NCI-H1694 (cell line): ENCODE measurements around the gene NCF4.

ENCODE experiments used
- DNase-seq: peaks from one replicate; lab custom pipeline; 2025; lab: John Stamatoyannopoulos, UW

The NCF4 gene

DNA sequence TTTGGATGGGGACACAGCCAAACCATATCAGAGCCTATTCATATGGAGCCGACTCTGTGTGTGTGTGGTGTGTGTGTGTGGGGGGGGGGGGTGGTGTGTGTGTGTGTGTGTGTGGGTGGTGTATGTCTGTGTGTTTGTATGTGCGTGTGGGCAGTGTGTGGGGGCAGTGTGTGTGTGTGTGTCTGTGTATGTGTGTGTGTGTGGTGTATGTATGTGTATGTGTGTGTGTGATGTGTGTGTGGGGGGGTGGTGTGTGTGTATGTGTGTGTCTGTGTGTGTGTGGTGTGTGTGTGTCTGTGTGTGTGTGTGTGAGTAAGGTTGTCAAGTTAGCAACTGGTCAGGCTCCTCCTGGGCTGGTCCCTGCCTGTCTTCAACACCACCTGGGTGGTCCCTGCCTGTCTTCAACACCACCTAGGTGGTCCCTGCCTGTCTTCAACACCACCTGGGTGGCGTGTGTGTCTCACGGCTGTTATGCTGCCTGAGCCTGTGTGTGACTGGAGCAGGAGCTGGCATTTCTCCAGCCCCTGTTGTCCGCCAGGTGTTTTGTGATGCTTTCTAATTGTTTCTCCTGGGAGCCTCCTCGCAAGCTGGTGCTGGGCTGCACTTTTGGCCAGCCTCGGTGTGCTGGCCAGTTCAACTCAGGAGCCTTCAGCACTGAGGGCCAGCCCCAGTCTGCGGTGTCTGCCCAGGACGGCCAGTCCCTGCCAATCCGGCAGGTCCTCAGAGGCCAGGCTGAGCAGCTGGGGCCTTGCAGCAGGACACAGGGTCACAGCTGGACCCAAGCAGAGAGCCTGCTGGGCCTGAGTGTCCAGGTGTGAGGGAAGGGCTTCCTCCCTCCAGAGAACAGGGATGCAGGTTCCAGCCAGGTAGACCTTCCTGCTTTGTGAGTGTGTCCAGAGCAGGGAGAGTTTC is 22.4 kb upstream of the NCF4 start:
- DNase-seq = no peak

DNA sequence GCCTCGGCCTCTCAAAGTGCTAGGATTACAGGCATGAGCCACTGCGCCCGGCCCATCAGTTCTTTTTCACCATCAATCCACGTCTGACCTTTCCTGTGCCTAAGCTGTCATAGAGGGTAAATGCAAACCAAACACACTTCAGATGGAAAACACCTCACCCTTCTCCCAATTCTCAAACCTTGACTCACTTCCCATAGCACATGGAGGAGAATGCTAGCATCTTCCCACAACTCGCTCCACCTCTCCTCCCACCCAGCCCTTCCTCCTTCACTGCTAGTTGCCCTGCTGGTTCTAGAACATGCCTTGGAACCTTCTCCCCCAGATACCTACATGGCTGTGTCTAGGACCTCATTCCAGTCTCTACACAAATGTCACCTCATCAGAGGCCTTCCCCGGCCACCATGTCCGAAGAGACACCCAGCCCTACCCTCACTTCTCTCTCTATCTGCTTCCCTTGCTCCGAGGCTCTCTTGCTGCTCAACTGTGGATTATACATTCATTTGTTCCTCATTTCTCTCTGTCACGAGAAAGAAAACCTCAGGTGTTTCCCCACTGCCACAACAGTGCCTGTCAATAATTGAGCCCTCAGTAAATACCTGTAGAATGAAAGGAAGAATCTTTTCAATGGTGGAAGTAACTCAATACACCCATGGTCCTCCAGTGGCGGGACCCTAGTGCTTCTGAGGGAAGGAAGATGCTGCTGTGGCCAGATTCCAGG is 21.3 kb upstream of the NCF4 start:
- no peak for DNase-seq

DNA sequence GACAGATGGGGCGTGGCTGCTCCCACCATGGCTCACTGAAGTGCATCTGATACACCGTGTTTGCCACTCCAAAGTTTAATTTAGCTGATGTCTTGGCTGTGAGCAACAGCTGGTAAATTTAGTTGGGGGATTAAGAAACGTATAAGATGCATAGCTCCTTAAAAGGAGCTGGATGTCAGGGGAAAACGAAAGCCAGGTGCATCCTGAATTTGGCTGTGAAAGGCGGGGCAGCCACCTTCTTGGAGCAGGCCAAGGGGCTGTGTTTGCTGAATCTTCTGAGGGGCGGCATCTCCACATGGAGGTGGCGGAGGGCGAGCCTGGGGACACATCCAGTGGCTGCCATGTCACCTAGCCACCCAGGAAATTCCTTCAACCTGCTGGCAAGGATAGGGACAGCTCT is 20.7 kb upstream of the NCF4 start:
- DNase-seq = no peak

DNA sequence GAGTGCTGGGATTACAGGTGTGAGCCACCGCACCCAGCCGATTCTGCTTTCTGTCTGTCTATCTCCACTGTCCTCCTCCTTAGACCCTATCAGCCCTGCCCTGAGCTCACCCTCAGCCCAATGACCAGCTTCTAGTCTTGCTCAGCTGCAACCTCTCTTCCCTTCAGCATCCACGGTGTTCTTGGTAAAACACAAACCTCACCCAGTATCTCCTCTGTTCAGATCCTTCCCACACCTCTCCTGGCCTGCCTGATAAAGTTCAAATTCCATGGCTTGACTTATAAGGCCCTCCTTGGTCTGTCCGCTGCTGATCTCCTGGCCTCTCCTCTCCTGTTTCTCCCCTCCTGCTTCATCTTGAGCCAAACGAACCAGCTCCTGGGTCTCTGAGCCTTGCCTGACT is 14.5 kb upstream of the NCF4 start:
- no peak for DNase-seq

DNA sequence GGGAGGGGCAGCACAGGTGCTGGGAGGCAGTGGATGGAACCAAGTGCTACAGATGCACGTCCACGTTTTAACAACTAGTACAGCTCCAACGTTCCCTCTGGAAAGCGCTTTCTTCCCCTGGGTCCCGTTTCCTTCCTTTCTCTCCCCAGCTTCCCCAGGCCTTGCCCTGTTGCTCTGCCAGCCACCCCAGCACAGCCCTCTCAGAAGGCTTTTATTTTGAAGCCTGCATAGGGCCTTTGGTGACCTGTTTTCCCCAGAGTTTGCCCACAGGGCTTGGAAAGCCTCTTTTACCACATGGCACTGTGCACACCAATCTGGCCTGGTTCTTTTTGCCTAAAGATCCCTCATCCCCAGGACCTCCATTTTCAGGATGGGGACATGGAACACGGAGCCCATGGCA is 13.9 kb upstream of the NCF4 start:
- DNase-seq = no peak

DNA sequence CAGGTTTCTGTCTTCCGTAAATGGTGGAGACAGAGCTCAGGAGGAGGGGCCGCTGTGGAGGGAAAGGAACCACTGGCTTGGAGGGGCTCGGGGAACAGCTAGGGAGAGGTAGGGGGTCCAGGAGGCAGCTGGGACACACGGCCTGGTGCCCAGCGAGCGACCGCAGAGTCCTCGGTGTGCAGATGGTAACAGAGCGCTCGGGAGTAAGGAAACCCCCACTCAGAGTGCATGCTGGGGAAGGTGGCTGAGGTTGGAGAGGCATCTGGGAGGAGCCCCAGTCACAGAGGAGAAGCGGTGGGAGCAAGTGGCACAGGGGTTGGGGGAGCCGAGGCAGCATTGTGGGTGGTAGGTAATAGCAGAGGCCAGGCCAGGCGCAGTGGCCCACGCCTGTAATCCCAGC is 10.8 kb upstream of the NCF4 start:
- no peak for DNase-seq

DNA sequence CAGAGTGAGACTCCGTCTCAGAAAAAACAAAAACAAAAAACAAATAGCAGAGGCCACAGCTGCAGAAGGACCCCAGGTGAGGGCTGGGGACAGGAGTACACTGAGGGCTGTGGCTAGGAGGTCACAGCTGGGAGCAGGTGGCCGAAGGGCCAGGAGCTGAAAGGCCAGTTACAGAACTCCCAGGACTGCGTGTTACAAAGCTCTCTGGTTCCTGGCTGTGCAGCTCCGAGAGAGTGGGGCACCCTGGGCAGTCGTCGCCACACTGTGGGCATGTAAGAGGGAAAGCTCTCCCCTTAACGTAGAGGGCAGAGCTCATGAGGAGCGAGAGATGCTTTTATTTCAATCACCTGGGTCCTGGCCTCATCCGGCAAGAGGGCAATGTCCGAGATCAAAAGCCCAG is 10.1 kb upstream of the NCF4 start:
- no peak for DNase-seq

DNA sequence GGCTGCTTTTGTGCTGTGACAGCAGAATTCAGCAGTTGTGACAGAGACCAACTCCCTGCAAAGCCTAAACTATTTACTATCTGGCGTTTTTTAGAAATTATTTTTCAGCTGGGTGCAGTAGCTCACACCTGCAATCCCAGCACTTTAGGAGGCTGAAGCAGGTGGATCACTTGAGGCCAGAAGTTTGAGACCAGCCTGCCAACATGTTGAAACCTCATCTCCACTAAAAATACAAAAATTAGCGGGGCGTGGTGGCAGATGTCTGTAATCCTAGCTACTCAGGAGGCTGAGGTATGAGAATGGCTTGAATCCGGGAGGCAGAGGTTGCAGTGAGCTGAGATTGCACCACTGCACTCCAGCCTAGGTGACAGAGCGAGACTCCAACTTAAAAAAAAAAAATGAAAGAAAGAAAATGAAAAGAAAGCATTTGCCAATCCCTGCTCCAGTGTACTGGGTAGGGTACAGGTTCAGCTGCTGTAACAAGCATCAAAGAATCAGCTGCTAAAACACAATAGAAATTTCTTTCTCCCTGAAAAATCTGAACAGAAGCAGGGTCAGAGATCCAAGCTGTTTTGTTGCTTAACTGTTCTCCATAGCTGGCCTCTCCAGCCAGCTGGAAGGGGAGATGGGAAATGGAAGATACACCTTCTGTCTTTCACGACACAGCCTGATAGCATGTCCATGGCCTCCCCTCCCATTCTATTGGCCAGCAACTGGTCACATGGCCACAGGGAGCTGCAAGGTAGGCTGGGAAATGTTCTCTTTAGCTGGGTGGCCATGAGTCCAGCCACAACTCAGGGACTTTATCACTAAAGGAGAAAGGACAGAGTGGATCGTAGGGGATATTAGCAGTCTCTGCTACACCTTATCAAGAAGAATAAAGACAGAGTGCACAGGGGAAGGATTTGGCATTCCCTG is 8.5 kb upstream of the NCF4 start:
- DNase-seq = no peak

DNA sequence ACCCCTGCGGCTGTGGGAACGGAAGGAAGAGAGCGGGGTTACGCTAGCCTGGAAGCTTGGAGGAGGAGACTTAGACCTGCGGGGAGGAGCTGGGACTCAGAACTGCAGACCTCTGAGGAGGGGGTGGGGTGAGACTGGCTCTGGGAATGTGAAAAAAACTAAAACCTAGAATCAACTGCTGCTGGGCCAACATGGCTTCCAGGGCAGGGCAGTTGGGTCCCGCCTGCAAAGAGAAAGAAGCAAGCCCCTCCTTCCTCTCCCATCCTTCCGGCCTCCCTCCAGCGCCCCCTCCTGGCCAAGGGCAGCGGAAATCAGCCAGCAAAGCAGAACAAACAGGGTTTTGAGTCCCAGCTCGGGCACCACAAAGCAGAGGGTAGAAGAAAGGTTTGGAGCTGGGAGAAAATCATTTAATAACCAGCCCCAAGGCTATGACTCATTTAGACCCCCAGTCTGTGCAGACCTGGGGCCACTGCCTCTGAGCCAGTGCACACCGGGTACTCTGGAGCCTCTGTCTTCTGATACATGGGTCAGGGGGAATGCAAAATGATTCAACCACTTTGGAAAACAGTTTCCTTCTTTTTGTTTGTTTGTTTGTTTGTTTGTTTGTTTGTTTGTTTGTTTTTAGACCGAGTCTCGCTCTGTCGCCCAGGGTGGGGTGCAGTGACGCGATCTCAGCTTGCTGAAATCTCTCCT is 7.3 kb upstream of the NCF4 start:
- peak; percentile 15 for DNase-seq

DNA sequence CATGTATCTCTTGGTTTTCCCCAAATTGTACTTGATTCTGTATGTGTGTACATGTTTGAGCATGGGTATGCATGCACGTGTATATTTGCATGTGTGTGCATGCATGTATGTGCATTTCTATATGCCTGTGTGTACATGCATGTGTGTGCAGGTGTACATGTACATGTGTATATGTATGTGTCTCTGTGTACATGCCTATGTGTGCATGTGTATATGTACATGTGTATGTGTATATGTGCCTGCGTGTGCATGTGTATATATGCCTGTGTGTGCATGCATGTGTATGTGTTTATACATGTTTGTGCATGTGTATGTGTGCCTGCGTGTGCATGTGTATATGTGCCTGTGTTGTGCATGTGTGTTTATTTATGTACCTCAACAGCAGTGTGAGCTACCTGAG is 5.3 kb upstream of the NCF4 start:
- no peak for DNase-seq

DNA sequence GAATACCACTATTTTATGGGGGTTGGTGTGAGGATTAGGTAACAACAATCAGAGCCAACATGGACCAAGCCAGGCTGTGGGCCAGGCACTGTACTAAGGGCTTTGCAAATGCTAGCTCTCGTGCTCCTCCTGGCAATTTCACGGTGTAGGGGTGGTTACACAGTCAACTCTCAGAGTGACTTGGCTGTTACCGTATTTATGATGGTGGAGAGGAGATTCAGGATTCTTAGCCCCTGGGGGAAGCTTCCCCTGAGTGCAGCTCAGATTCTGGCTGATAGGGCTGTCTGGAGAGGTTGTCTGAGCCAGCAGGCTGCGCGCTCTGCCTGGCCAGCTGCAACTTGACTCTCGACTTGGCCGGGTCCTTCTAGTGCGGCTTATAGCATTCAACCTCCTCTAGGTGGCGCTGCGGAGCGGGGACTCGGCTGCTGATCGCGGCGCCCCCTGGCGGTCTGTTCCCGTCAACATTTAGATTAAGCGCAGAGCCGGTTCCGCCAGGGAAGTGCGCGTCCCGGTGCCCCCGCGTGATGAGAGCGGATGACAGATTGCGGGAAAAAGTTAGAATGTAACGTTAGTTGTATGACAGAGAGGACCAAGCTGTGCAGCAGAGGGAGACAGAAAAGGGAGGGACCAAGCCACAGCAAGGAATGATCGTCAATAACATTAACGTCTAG is 4.5 kb upstream of the NCF4 start:
- peak; percentile 51 for DNase-seq

DNA sequence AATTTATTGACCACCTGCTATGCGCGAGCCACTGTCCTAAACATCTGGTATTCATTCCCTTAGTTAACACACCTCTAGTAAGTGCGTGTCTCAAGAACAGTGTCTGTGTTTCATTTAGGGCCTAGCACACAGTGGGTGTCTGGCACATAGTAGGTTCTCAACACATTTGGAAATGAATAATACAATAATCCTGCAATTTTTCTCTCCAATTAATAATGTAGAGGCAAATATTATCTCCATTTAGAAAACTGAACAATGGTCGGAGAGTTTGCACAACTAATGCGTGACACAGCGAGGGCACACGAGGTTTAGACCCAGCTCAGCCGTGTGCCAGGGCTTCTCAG is 4.0 kb upstream of the NCF4 start:
- DNase-seq = no peak

DNA sequence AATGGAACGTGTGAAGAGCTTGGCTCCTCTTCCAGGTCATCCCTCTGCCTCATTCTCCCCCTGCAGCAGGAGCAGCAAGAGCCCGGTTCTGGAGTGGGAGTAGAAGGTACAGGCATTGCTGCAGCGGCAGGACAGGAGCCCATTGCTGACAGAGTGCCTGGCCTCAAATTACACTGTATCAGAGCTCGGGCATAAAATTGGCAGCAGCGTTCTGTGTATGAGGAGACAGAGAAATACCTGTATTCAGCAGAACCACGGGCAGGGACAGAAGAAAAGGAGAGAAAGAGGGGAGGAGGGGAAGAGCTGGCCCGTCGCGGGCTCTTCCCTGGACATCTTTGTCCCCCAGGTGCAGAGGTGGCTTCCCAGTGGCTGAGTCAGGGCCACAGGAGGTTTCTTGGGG is 2.6 kb upstream of the NCF4 start:
- DNase-seq = no peak

DNA sequence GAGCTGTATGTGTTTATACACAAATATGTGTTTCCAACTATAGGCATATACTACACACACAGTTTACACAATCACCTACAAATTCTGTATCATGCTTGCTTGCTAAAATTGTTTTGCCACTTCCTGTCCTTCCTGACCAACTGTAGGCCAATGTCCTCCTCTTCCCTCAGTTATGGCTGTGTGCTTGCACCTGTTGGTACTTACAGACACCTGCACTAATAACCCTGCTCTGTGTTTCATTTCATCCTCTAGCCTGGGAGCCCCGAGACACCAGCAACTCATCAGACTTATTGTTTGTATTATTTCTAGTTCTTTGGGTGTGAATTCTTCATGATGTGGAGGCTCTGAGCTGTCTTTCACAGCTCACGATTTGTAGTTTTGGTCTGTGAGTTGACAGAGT is 1.8 kb upstream of the NCF4 start:
- no peak for DNase-seq

DNA sequence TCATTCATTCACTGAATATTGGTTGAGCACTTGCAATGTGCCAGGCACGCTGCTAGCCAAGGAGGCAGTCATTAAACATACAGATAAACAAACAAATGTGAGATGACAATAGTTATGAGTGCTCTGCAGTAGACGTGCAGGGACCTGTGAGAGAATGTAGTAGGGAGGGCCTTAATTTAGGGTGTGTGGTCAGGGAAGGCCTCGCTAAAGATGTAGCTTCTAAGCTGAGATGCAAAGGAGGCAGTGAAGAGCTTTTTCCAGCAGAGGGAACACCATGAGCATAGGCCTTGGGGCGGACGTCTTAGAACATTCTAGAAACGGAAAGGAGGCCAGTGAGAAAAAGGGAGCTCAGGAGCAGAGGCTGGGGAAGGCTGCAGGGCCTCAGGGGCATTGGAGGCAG is 789 bp upstream of the NCF4 start:
- DNase-seq = no peak

DNA sequence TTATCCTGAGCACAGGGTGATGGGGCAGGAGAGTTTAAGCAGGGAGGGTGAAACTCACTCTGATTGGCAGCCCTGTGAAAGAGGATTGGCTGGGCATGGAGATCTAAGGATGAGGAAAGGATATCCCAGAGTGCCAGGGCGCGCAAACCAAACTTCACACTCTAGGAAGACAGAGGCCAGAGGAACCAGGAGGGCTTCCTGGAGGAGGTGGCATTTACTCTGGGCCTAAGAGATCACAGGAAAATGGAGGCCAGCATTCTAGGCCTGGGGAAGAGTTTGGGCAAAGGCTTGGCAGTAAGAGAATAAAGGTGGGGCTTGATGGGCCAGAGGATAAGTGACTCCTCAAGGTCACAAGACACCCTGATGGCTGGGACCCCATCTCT is 377 bp upstream of the NCF4 start:
- DNase-seq = no peak

DNA sequence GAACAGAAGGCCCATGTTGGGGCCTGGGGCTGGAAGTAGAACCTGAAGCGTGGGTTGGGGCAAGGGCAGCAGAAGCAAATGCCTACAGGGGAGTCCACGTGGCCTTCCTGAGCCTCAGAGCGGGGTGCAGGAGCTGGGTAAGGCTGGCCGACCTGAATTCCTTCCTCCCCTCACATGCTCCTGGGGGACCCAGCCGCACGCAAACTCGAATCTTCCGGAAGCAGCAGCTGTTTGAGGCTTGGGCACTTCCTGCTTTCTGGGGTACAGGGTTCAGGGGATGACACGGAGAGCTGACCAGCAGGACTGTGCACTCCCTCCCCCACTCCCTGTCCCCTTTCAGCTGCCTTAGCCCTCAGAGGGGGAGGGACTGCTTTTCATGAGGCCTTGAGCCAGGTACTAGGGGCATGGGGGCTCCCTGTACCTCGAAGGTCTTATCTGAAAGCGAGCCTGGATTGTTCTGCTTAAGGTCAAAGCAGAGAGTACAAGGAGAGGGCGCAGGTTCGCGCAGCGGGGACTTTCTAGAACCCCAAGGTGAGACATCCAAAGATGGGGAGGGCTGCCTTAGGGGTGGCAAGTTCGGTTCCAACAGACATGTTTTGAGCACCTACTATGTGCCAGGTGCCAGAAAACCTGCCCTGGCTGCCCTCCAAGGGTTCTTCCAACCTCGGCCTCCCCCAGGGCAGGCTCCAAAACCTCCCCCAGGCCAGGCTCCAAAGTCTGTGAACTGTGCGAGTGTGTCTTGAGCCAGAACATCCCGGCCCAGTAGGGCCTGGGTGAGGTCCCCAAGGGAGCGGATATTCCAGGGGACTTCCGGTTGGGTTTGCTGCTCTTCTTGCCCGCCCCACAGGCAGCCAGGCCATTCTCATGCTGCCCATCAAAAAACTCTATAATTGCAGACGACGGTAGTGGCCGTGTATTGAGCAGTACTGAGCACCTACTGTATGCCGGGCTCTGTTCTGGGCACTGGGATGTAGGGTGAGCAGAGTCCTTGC is 1.7 kb downstream of the NCF4 start:
- DNase-seq = no peak

DNA sequence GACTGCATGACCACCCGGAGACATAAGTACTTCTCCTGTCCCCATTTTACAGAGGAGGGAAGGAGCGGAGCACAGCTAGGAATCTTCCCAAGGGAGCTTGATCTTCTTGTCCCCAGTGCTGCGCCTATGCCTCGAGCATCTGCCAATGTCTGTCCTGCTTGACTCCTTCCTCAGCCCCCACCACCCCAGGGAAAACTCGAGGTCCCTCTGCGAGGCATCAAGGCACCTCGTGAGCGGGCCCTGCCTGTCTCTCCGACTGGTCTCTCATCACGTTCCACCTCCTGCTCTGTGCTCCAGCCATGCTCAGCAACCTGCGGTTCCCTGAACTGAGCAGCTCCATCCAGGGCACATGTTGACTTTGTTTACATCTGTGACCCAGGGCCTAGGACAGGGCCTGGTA is 2.5 kb downstream of the NCF4 start:
- DNase-seq = no peak

DNA sequence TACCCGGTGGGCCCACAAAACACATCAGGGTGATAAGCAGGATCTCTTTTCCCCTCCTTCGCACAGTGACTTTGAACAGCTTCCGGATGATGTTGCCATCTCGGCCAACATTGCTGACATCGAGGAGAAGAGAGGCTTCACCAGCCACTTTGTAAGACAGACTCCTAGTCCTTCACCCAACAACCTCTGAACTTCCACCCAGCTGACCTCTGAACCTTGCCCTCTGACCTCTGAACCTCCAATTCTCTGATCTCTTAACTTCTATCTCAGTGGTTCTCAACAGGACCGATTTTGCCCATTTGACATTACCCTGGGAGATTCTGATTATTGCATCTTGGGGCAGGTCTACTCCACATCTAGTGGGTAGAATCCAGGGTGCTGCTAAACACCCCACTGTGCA is 3.2 kb downstream of the NCF4 start:
- DNase-seq = no peak
